ENCODE measurements around the gene CCDC127. TPM values are rescaled to one million over a fixed set of nuclear protein-coding genes. Genes with fewer than 3 reads are reported as not detected.
"Not testable (repeated sequence)": the region's sequence is repeated elsewhere in the genome, so short reads cannot be mapped to it uniquely, and the experiment has no call there.

Gene CCDC127
- total RNA-seq, 2 experiments from 2014 or later: 3.6 to 4.0 TPM

- Mint-ChIP-seq H3K4me1 (ENCODE audit: low read depth) (peaks cover 13% of the 10 kb centered on the region), H3K36me3 (ENCODE audit: low read depth) (peaks cover 45% of the 10 kb centered on the region)
- H3K9me3 Mint-ChIP-seq; CTCF ChIA-PET; H3K4me3 Mint-ChIP-seq; DNase-seq; H3K27me3 Mint-ChIP-seq (ENCODE audit: low read depth); H3K27ac Mint-ChIP-seq; intact Hi-C loops (cut with micrococcal nuclease): not testable (repeated sequence)
Observed at GRCh38 chr5:227375-227774, 9.4 kb upstream of the CCDC127 start.

GRCh38 chr5:225334-225733, 7.4 kb upstream of the CCDC127 start:
- Mint-ChIP-seq H3K27ac (peak overlapping the region; percentile 24), H3K4me1 (ENCODE audit: low read depth) (peaks cover 28% of the 10 kb centered on the region), H3K27me3 (ENCODE audit: low read depth) (no peaks in the 10 kb centered on the region), H3K4me3 (no peak overlapping the region), H3K9me3 (no peaks in the 10 kb centered on the region), H3K36me3 (ENCODE audit: low read depth) (peaks cover 34% of the 10 kb centered on the region)
- CTCF ChIA-PET: no interaction called here
- no peak for DNase-seq
- intact Hi-C loops (cut with micrococcal nuclease): no loop called here

GRCh38 chr5:223791-224190, 5.8 kb upstream of the CCDC127 start:
- H3K4me3 Mint-ChIP-seq: no peak overlapping the region

GRCh38 chr5:222951-223715, 5.2 kb upstream of the CCDC127 start:
- H3K9me3 Mint-ChIP-seq; intact Hi-C loops (cut with micrococcal nuclease); CTCF ChIA-PET; H3K4me3 Mint-ChIP-seq; DNase-seq; H3K27me3 Mint-ChIP-seq (ENCODE audit: low read depth): not testable (repeated sequence)
- Mint-ChIP-seq H3K4me1 (ENCODE audit: low read depth) (peaks cover 32% of the 10 kb centered on the region), H3K36me3 (ENCODE audit: low read depth) (peaks cover 28% of the 10 kb centered on the region), H3K27ac (peak overlapping the region; percentile 39)

More at GRCh38 chr5:223791-224190, 5.8 kb upstream of the CCDC127 start:
- H3K36me3 Mint-ChIP-seq (ENCODE audit: low read depth): peaks cover 28% of the 10 kb centered on the region
- intact Hi-C loops (cut with micrococcal nuclease): no loop called here
- no peaks in the 10 kb centered on the region for H3K9me3 Mint-ChIP-seq
- CTCF ChIA-PET: no interaction called here
- no peak for DNase-seq
- peaks cover 32% of the 10 kb centered on the region for H3K4me1 Mint-ChIP-seq (ENCODE audit: low read depth)
- H3K27ac Mint-ChIP-seq: no peak overlapping the region
- H3K27me3 Mint-ChIP-seq (ENCODE audit: low read depth): no peaks in the 10 kb centered on the region

- intact Hi-C loops (cut with micrococcal nuclease): loop anchor here (5.0 kb wide), 2 partner anchors 237 to 252 kb away; no protein-coding TSS in a partner anchor
- no peaks in the 10 kb centered on the region for H3K27me3 Mint-ChIP-seq (ENCODE audit: low read depth)
- peak overlapping the region; percentile 92 for H3K4me3 Mint-ChIP-seq
- H3K27ac Mint-ChIP-seq: peak overlapping the region; percentile 86
- H3K4me1 Mint-ChIP-seq (ENCODE audit: low read depth): peaks cover 50% of the 10 kb centered on the region
- H3K36me3 Mint-ChIP-seq (ENCODE audit: low read depth): peaks cover 18% of the 10 kb centered on the region
- H3K9me3 Mint-ChIP-seq: no peaks in the 10 kb centered on the region
- DNase-seq: no peak
- CTCF ChIA-PET: interaction anchor here (1.1 to 2.6 kb wide), 2 partner anchors 32 to 64 kb away, joined by 6 to 13 read pairs; no protein-coding TSS in a partner anchor
Observed at GRCh38 chr5:219991-220390, 2.0 kb upstream of the CCDC127 start.

GRCh38 chr5:219460-219863, 1.5 kb upstream of the CCDC127 start:
- DNase-seq: peak; percentile 40
- CTCF ChIA-PET: interaction anchor here (1.1 to 2.6 kb wide), 2 partner anchors 31 to 64 kb away, joined by 6 to 13 read pairs; no protein-coding TSS in a partner anchor
- Mint-ChIP-seq H3K27me3 (ENCODE audit: low read depth) (no peaks in the 10 kb centered on the region), H3K36me3 (ENCODE audit: low read depth) (peaks cover 15% of the 10 kb centered on the region), H3K27ac (peak overlapping the region; percentile 86), H3K4me1 (ENCODE audit: low read depth) (peaks cover 54% of the 10 kb centered on the region), H3K4me3 (peak overlapping the region; percentile 92), H3K9me3 (no peaks in the 10 kb centered on the region)
- intact Hi-C loops (cut with micrococcal nuclease): loop anchor here (5.0 kb wide), 2 partner anchors 238 to 253 kb away; no protein-coding TSS in a partner anchor

- Mint-ChIP-seq H3K36me3 (ENCODE audit: low read depth) (peaks cover 22% of the 10 kb centered on the region), H3K4me3 (peak overlapping the region; percentile 92), H3K27me3 (ENCODE audit: low read depth) (no peaks in the 10 kb centered on the region), H3K27ac (peak overlapping the region; percentile 86), H3K4me1 (ENCODE audit: low read depth) (peaks cover 62% of the 10 kb centered on the region), H3K9me3 (no peaks in the 10 kb centered on the region)
- intact Hi-C loops (cut with micrococcal nuclease): loop anchor here (1.0 to 5.0 kb wide), 4 partner anchors 30 to 254 kb away; partner anchors contain the start of gene PDCD6
- peak; percentile 21 for DNase-seq
- CTCF ChIA-PET: interaction anchor here (0.9 to 2.6 kb wide), 2 partner anchors 18 to 31 kb away, joined by 4 to 13 read pairs; no protein-coding TSS in a partner anchor
Observed at GRCh38 chr5:218457-219291, 721 bp upstream of the CCDC127 start.

DNA sequence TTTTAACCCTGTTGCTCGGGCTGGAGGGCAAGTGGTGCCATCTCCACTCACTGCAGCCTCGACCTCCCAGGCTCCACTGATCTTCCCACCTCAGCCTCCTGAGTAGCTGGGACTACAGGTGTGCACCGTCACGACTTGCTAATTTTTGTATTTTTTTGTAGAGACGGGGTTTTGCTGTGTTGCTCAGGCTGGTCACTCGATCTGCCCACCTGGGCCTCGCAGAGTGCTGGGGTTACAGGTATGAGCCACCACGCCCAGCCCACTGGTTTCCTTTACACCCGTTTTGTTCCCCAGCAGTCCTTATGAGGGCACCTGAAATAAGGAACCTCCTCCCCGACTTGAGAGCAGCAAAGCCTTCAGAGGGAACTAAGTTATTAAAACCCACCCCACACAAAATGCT, 1.9 kb downstream of the CCDC127 start:
- H3K4me3 Mint-ChIP-seq; CTCF ChIA-PET; H3K27me3 Mint-ChIP-seq (ENCODE audit: low read depth); DNase-seq; H3K9me3 Mint-ChIP-seq: not testable (repeated sequence)
- H3K27ac Mint-ChIP-seq: peak overlapping the region; percentile 81
- peaks cover 19% of the 10 kb centered on the region for H3K36me3 Mint-ChIP-seq (ENCODE audit: low read depth)
- intact Hi-C loops (cut with micrococcal nuclease): loop anchor here (5.0 kb wide), 2 partner anchors 241 to 256 kb away; no protein-coding TSS in a partner anchor
- peaks cover 46% of the 10 kb centered on the region for H3K4me1 Mint-ChIP-seq (ENCODE audit: low read depth)

DNA sequence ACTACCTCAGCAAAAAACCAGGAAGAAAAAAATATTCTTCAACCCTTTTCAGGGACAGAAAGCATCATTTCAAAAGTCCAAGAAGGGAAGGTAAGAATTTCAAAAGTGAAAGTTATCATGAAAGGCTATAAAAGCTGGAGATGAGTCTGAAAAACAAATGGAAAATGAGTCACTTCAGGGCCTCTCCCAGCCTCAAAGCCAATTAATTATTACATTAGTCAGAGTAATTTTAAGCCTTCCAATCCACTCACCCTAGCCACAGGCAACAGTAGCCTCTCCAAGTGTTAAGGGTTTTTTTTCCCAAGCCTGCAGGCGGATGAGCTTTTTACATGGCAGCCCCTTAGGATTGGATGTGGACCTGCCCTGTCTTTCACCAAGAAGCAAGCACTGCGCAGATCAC, 2.7 kb downstream of the CCDC127 start:
- CTCF ChIA-PET; H3K9me3 Mint-ChIP-seq; H3K27me3 Mint-ChIP-seq (ENCODE audit: low read depth); DNase-seq: not testable (repeated sequence)
- Mint-ChIP-seq H3K36me3 (ENCODE audit: low read depth) (peaks cover 23% of the 10 kb centered on the region), H3K27ac (peak overlapping the region; percentile 82), H3K4me3 (peak overlapping the region; percentile 22), H3K4me1 (ENCODE audit: low read depth) (peaks cover 40% of the 10 kb centered on the region)
- intact Hi-C loops (cut with micrococcal nuclease): loop anchor here (5.0 kb wide), 2 partner anchors 242 to 257 kb away; no protein-coding TSS in a partner anchor

DNA sequence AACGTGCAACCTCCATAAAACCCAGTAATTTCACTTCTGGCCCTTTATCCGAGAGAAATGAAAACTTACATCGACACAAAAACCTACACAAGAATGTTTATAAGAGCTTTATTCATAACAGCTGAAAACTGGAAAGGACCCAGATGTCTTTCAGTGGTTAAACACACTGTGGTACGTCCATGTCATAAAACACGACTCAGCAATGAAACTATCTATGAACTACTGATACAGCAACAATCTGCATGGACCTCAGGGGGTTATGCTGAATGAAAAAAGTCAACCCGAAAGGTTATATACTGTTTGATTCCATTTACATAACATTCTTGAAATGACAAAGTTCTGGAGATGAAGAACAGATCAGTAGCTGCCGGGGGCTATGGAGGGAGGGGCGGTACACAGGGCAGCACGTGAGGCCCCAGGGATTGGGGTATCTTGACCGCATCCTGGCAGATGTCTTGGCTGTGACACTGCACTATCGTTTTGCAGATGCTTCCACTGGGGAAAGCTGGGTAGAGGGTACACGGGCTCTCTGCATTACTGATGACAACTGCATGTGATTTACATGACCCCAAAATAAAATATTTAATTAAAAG, 4.1 kb downstream of the CCDC127 start:
- CTCF ChIA-PET: interaction anchor here (0.5 to 1.3 kb wide), 2 partner anchors 25 to 184 kb away, joined by 3 read pairs; no protein-coding TSS in a partner anchor
- Mint-ChIP-seq H3K27ac (no peak overlapping the region), H3K4me1 (ENCODE audit: low read depth) (peaks cover 46% of the 10 kb centered on the region), H3K27me3 (ENCODE audit: low read depth) (no peaks in the 10 kb centered on the region), H3K36me3 (ENCODE audit: low read depth) (peaks cover 23% of the 10 kb centered on the region), H3K9me3 (no peaks in the 10 kb centered on the region), H3K4me3 (no peak overlapping the region)
- no peak for DNase-seq
- intact Hi-C loops (cut with micrococcal nuclease): no loop called here

GRCh38 chr5:208449-209114, 9.4 kb downstream of the CCDC127 start:
- peaks cover 18% of the 10 kb centered on the region for H3K4me1 Mint-ChIP-seq (ENCODE audit: low read depth)
- no peaks in the 10 kb centered on the region for H3K9me3 Mint-ChIP-seq
- CTCF ChIA-PET: interaction anchor here (1.4 kb wide), 1 partner anchor 20 kb away, joined by 6 read pairs; no protein-coding TSS in a partner anchor
- H3K27ac Mint-ChIP-seq: no peak overlapping the region
- intact Hi-C loops (cut with micrococcal nuclease): no loop called here
- H3K27me3 Mint-ChIP-seq (ENCODE audit: low read depth): no peaks in the 10 kb centered on the region
- no peak for DNase-seq
- no peak overlapping the region for H3K4me3 Mint-ChIP-seq
- peaks cover 28% of the 10 kb centered on the region for H3K36me3 Mint-ChIP-seq (ENCODE audit: low read depth)
